ENCODE results near the gene RAPGEF2. TPM values are rescaled to one million over a fixed set of nuclear protein-coding genes. Genes with fewer than 3 reads are reported as not detected.

Gene RAPGEF2
- polyA plus RNA-seq, 1 experiment: 19.6 TPM

DNA sequence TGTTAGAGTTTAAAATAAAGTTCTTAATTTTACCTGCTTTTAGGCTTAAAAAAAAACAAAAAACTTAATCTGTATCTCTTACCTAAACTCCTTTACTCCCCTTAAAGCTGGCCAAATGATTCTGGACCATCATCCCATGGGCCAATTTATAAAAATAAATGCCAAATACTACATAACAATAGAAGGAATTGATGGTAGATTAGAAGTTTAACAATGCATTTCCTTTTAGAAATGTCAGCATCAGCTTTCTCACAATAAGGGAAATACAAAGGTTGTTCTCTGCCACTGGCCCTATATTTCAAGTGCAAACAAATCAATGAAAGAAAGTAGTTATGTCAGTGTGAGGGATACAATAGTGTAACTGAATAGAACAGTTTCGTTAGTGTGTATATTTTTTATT lies 5.7 kb upstream of the RAPGEF2 start:
- ChIA-PET POLR2A (no interaction called here), CTCF (interaction anchor here (0.6 kb wide), 1 partner anchor 11 kb away, joined by 3 read pairs; no protein-coding TSS in a partner anchor)

DNA sequence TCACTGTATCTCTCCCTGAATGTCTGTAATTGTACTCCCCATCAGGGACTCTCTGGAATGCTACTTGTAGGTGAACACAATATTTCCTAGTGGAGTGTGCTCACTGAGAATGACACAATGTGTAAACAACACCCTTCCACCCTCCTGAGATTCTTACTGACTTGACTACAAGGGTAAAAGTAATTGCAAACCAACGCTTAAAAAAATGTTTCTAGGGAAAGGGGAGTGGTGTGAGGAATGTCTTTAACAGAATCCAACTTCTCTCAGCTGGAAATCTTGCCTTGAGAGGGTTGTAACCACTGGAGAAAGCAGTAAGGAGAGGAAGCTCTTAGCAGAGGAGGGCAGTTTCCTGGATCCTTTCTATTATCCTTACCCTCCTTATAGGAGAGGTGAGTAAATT lies 5.1 kb upstream of the RAPGEF2 start:
- DNase-seq (ENCODE audit: low read depth): no peak
- Histone ChIP-seq H3K36me3 (ENCODE audit: control insufficient read depth, insufficient read depth, low read length) (no peaks in the 10 kb centered on the region), H3K4me3 (ENCODE audit: low read depth, low read length) (no peak overlapping the region), H3K27me3 (ENCODE audit: control insufficient read depth, insufficient read depth, low read length) (peaks cover 4% of the 10 kb centered on the region)
- TF ChIP-seq, protein P1, sequence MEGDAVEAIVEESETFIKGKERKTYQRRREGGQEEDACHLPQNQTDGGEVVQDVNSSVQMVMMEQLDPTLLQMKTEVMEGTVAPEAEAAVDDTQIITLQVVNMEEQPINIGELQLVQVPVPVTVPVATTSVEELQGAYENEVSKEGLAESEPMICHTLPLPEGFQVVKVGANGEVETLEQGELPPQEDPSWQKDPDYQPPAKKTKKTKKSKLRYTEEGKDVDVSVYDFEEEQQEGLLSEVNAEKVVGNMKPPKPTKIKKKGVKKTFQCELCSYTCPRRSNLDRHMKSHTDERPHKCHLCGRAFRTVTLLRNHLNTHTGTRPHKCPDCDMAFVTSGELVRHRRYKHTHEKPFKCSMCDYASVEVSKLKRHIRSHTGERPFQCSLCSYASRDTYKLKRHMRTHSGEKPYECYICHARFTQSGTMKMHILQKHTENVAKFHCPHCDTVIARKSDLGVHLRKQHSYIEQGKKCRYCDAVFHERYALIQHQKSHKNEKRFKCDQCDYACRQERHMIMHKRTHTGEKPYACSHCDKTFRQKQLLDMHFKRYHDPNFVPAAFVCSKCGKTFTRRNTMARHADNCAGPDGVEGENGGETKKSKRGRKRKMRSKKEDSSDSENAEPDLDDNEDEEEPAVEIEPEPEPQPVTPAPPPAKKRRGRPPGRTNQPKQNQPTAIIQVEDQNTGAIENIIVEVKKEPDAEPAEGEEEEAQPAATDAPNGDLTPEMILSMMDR (IDR thresholded peaks at IDR 0.05; ENCODE audit: insufficient read depth, low read depth, low read length): no peak
- CTCF ChIA-PET: no interaction called here
- POLR2A ChIA-PET: no interaction called here

More for the DNA sequence above, 5.7 kb upstream of the RAPGEF2 start:
- DNase-seq (ENCODE audit: low read depth): no peak
- Histone ChIP-seq H3K4me3 (ENCODE audit: low read depth, low read length) (no peak overlapping the region), H3K27me3 (ENCODE audit: control insufficient read depth, insufficient read depth, low read length) (peaks cover 4% of the 10 kb centered on the region), H3K36me3 (ENCODE audit: control insufficient read depth, insufficient read depth, low read length) (no peaks in the 10 kb centered on the region)
- TF ChIP-seq, protein P1 (IDR thresholded peaks at IDR 0.05; ENCODE audit: insufficient read depth, low read depth, low read length): no peak

DNA sequence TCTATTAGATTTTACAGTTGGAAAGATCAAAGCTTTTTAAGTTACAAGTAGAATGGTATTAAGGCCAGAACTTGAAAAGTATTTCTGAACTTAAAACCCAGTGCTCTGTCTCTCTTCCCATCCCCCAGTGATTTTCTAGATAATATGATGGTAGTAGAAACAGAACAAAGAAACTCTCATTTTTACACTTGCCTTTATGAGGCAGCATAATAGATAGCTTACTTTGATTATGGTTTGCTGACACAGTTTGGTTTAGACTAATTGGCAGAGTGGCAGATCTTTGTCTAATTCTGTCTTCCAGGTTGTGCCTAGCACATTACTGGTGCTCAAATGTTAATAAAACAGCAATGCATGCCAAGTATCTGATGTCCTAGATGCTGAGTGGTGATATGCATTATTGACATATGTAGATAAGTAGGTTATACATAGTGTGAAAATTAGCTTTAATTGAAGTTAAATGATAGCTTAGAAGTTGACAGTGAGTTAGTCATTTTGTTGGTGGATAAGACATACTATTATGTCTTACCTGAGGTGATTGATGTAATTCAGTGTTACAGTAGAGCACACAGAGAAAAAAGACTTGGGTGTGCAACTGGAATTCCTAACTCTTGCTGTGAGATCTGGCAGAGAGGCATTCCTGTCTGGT lies 4.3 kb upstream of the RAPGEF2 start:
- no peak for DNase-seq (ENCODE audit: low read depth)
- H3K36me3 ChIP-seq (ENCODE audit: control insufficient read depth, insufficient read depth, low read length): no peaks in the 10 kb centered on the region
- ChIA-PET CTCF (interaction anchor here (0.9 kb wide), 1 partner anchor 242 kb away, joined by 3 read pairs; no protein-coding TSS in a partner anchor), POLR2A (no interaction called here)
- H3K27me3 ChIP-seq (ENCODE audit: control insufficient read depth, insufficient read depth, low read length): peaks cover 4% of the 10 kb centered on the region
- TF ChIP-seq, protein P1 (IDR thresholded peaks at IDR 0.05; ENCODE audit: insufficient read depth, low read depth, low read length): no peak
- H3K4me3 ChIP-seq (ENCODE audit: low read depth, low read length): no peak overlapping the region

DNA sequence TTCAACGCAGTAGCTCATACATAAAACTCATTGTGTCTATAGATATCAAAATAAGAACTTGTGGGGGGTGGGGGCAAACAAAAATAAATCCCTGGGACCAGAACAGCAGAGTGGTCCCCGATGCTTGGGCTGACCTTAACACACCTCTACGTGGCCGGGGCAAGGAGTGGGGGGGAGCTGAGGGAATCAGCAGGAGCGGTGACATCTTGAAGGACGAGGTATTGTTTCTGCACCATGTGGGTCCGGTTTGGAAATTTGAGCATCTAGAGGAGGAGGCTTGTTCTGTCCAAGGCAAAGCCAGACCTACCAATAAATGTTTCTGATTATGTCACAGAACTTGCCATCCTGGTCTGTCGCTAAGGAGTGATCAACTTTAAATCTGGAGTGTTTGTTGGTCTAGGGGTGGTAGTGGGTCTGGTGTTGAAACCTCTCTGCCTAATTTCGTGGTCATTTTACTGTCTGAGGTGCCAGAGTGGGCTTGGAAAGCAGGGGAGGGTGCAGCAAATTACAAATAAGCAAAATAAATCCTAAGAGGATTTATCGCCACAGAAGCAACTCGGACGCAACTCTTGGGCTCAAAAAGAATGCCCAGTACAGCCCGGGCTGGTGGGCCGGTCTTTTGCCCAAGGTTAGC lies 774 bp upstream of the RAPGEF2 start:
- H3K27me3 ChIP-seq (ENCODE audit: control insufficient read depth, insufficient read depth, low read length): peaks cover 4% of the 10 kb centered on the region
- H3K36me3 ChIP-seq (ENCODE audit: control insufficient read depth, insufficient read depth, low read length): no peaks in the 10 kb centered on the region
- H3K4me3 ChIP-seq (ENCODE audit: low read depth, low read length): peak overlapping the region; percentile 89
- POLR2A ChIA-PET: no interaction called here
- no peak for DNase-seq (ENCODE audit: low read depth)
- TF ChIP-seq, protein P1 (IDR thresholded peaks at IDR 0.05; ENCODE audit: insufficient read depth, low read depth, low read length): no peak
- CTCF ChIA-PET: no interaction called here

DNA sequence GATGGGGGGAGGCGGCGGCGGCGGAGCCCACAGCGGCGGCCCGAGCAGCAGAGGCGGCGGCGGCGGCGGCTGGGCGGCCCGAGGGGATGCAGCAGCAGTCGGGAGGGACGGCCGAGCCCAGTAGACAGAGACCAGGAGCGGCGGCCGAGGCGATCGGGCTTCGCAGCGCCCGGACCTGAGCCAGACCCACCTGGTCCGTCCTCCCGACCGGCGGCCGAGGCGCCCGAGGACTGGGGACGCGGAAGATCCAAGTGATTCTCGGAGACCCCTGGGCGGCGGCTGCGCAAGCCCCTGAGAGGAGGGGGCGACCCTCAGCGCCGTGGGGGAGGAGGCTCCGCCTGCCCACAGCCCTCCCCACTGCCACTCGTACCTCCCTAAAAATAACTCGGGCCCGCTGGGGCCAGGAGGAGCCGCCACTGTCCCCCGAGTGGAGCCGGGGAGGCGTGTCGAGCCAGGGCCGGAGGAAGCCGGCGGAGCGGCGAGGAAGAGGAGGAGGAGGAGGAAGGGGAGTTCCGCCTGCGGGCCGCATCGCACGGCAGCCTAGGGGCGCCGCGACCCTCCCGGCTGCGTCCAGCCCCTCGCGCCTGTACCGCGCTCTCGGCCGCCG lies 608 bp downstream of the RAPGEF2 start:
- H3K4me3 ChIP-seq (ENCODE audit: low read depth, low read length): peak overlapping the region; percentile 89
- no peak for DNase-seq (ENCODE audit: low read depth)
- H3K27me3 ChIP-seq (ENCODE audit: control insufficient read depth, insufficient read depth, low read length): peaks cover 1% of the 10 kb centered on the region; the same call in 1 of the 2 replicates
- POLR2A ChIA-PET: no interaction called here
- CTCF ChIA-PET: no interaction called here
- TF ChIP-seq, protein P1 (IDR thresholded peaks at IDR 0.05; ENCODE audit: insufficient read depth, low read depth, low read length): no peak
- no peaks in the 10 kb centered on the region for H3K36me3 ChIP-seq (ENCODE audit: control insufficient read depth, insufficient read depth, low read length)
